WTC11 (cell line): ENCODE measurements around the gene INF2. TPM values are rescaled to one million over a fixed set of nuclear protein-coding genes. Genes with fewer than 3 reads are reported as not detected.

Experiments
- ATAC-seq: fragments of 200-7000 bp; cut with Tn5 transposase; 2 replicates; pipeline ENCODE4 v1.10.0; 2021; ENCODE audit warnings: mild to moderate bottlenecking, moderate library complexity
- CTCF ChIA-PET: fragments of 300-600 bp; sonication (Branson Sonifier 250); formaldehyde crosslinking; loops from one replicate; lab custom pipeline; 2021; ENCODE audit warnings: antibody characterized with exemption; lab: Charles Lee
- POLR2A ChIA-PET: fragments of 350-600 bp; sonication (Branson Sonifier 250); formaldehyde crosslinking; loops from one replicate; lab custom pipeline; 2021; ENCODE audit warnings: antibody characterized with exemption; lab: Charles Lee
- DNase-seq: peaks from one replicate; pipeline ENCODE4 v3.0.0; 2021; ENCODE audit warnings: low spot score
- H3K27ac Mint-ChIP-seq: 2 replicates; pipeline ENCODE4 v1.8.0; 2021; ENCODE audit warnings: mixed read lengths
- H3K27me3 Mint-ChIP-seq: 2 replicates; pipeline ENCODE4 v1.8.0; 2021; ENCODE audit warnings: low read depth, mild to moderate bottlenecking, moderate library complexity, mixed read lengths
- H3K36me3 Mint-ChIP-seq: 2 replicates; pipeline ENCODE4 v1.8.0; 2021; ENCODE audit warnings: mixed read lengths
- H3K4me1 Mint-ChIP-seq: 2 replicates; pipeline ENCODE4 v1.8.0; 2022; ENCODE audit warnings: mixed read lengths
- H3K4me3 Mint-ChIP-seq: 2 replicates; pipeline ENCODE4 v1.8.0; 2021; ENCODE audit warnings: mild to moderate bottlenecking, moderate library complexity, mixed read lengths
- H3K9me3 Mint-ChIP-seq: 2 replicates; pipeline ENCODE4 v1.8.0; 2021; ENCODE audit warnings: mixed read lengths
- CBFB ChIP-seq: sonication (generic); formaldehyde crosslinking; IDR thresholded peaks from 2 replicates; pipeline ENCODE4 v1.8.1; 2022; ENCODE audit warnings: mild to moderate bottlenecking, low read depth, missing genetic modification reagents
- CREM ChIP-seq: sonication (generic); formaldehyde crosslinking; IDR thresholded peaks from 2 replicates; pipeline ENCODE4 v1.8.1; 2022; ENCODE audit warnings: mild to moderate bottlenecking, missing genetic modification reagents, moderate library complexity
- EMX1 ChIP-seq: fragments of 250-450 bp; sonication (Bioruptor Pico); IDR thresholded peaks from 2 replicates; pipeline ENCODE4 v1.8.0; 2021; ENCODE audit warnings: mild to moderate bottlenecking
- FOXK1 ChIP-seq: sonication (generic); formaldehyde crosslinking; IDR thresholded peaks from 2 replicates; pipeline ENCODE4 v1.8.0; 2022; ENCODE audit warnings: mild to moderate bottlenecking, moderate library complexity, missing genetic modification reagents
- FOXP1 ChIP-seq: sonication (generic); formaldehyde crosslinking; IDR thresholded peaks from 2 replicates; pipeline ENCODE4 v1.8.0; 2022; ENCODE audit warnings: missing genetic modification reagents, mild to moderate bottlenecking, moderate library complexity, borderline replicate concordance
- GRHL2 ChIP-seq: fragments of 250-450 bp; sonication (Bioruptor Pico); IDR thresholded peaks from 2 replicates; pipeline ENCODE4 v1.8.0; 2022; ENCODE audit warnings: mild to moderate bottlenecking, moderate library complexity; ENCODE audit not compliant: insufficient replicate concordance, severe bottlenecking
- GTF2I ChIP-seq: fragments of 250-450 bp; sonication (Bioruptor Pico); conservative IDR thresholded peaks from 2 replicates; pipeline ENCODE4 v1.4.0; 2021; ENCODE audit warnings: mild to moderate bottlenecking
- JUN ChIP-seq: sonication (generic); formaldehyde crosslinking; IDR thresholded peaks from 2 replicates; pipeline ENCODE4 v1.8.0; 2023; ENCODE audit warnings: mild to moderate bottlenecking, missing genetic modification reagents
- NR2C2 ChIP-seq: sonication (generic); formaldehyde crosslinking; IDR thresholded peaks from 2 replicates; pipeline ENCODE4 v1.8.0; 2022; ENCODE audit warnings: mild to moderate bottlenecking, missing genetic modification reagents
- PRRX2 ChIP-seq: fragments of 250-450 bp; sonication (Bioruptor Pico); IDR thresholded peaks from 2 replicates; pipeline ENCODE4 v1.8.0; 2021; ENCODE audit warnings: mild to moderate bottlenecking
- RORB ChIP-seq: fragments of 250-450 bp; sonication (Bioruptor Pico); IDR thresholded peaks from 2 replicates; pipeline ENCODE4 v1.9.0; 2021; ENCODE audit warnings: mild to moderate bottlenecking
- SOX15 ChIP-seq: fragments of 250-450 bp; sonication (Bioruptor Pico); IDR thresholded peaks from 2 replicates; pipeline ENCODE4 v1.9.0; 2021; ENCODE audit warnings: mild to moderate bottlenecking
- SP1 ChIP-seq: sonication (generic); formaldehyde crosslinking; conservative IDR thresholded peaks from 2 replicates; pipeline ENCODE4 v1.8.1; 2022; ENCODE audit warnings: missing genetic modification reagents
- TCF7 ChIP-seq: sonication (generic); formaldehyde crosslinking; IDR thresholded peaks from 2 replicates; pipeline ENCODE4 v1.8.0; 2022; ENCODE audit warnings: mild to moderate bottlenecking, low read depth, missing genetic modification reagents, moderate library complexity
- TEAD1 ChIP-seq: sonication (generic); formaldehyde crosslinking; IDR thresholded peaks from 2 replicates; pipeline ENCODE4 v1.8.0; 2022; ENCODE audit warnings: mild to moderate bottlenecking, missing genetic modification reagents
- USF1 ChIP-seq: sonication (generic); formaldehyde crosslinking; IDR thresholded peaks from 2 replicates; pipeline ENCODE4 v1.8.0; 2022; ENCODE audit warnings: mild to moderate bottlenecking, missing genetic modification reagents
- USF2 ChIP-seq: sonication (generic); formaldehyde crosslinking; IDR thresholded peaks from 2 replicates; pipeline ENCODE4 v1.8.1; 2023; ENCODE audit warnings: mild to moderate bottlenecking, missing genetic modification reagents, moderate library complexity
- total RNA-seq: library from RNA; stranded (reverse); gene quantifications from 3 replicates; pipeline ENCODE4 v1.2.3, GENCODE V29; 2021
- TF ChIP-seq, protein P1 (sequence below): sonication (generic); formaldehyde crosslinking; IDR thresholded peaks from 2 replicates; pipeline ENCODE4 v1.8.0; 2023; ENCODE audit warnings: missing genetic modification reagents
- TF ChIP-seq, protein P2 (sequence below): sonication (generic); formaldehyde crosslinking; IDR thresholded peaks from 2 replicates; pipeline ENCODE4 v1.8.1; 2022; ENCODE audit warnings: mild to moderate bottlenecking, missing genetic modification reagents, moderate library complexity, borderline replicate concordance
- TF ChIP-seq, protein P3 (sequence below): fragments of 200-600 bp; IDR thresholded peaks from 2 replicates; pipeline ENCODE4 v1.8.0; 2022; ENCODE audit warnings: antibody characterized with exemption
- TF ChIP-seq, protein P4 (sequence below): sonication (generic); formaldehyde crosslinking; IDR thresholded peaks from 2 replicates; pipeline ENCODE4 v1.8.1; 2023; ENCODE audit warnings: mild to moderate bottlenecking, moderate library complexity, missing genetic modification reagents
- TF ChIP-seq, protein P5 (sequence below): fragments of 250-450 bp; sonication (Bioruptor Pico); IDR thresholded peaks from 2 replicates; pipeline ENCODE4 v1.9.0; 2021; ENCODE audit warnings: mild to moderate bottlenecking

INF2 gene
- total RNA-seq, 1 experiment from 2014 or later = 82.4 TPM

DNA sequence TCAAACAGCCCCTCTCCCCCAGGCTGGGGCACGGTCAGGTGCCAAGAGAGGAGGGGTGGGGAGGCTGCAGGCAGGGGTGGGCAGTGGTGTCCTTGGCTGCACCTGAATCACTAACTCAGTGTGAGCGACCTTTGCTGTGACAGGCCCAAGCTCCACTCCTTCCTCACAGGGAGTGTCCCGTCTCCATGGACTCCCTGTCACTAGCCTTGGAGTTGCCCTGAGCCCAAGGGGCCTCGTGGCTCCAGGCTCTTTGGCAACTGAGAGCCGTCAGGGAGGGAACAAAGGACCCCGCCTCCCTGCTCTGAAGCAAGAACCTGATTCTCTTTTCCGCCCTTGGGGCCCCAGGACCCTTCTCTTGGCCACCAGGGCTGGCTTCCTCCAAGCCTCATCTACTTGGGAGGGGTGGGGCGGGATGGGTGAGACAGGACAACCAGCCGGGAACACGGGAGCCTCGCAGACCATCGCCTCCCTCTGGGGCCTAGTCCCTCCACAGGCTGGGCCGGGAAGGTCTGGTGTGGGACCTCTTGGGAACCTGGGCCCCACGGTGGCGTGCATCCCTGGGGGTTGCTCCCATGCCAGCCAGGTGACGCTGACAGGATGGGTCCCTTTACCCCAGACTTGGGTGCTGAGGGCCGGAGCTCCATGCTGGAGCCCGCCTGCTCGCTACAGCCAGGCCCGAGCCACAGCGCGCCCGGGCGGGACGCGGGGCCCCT is 33.7 kb downstream of the INF2 start:
- peak; percentile 39 for DNase-seq
- ChIA-PET CTCF (interaction anchor here (0.6 to 1.9 kb wide), 7 partner anchors 14 to 1422 kb away, joined by 3 to 8 read pairs (median 4); partner anchors contain the start of gene SIVA1), POLR2A (no interaction called here)
- peaks cover 5% of the 10 kb centered on the region for H3K4me1 Mint-ChIP-seq
- no peaks in the 10 kb centered on the region for H3K9me3 Mint-ChIP-seq
- H3K4me3 Mint-ChIP-seq = no peak overlapping the region
- TF ChIP-seq, protein P1, sequence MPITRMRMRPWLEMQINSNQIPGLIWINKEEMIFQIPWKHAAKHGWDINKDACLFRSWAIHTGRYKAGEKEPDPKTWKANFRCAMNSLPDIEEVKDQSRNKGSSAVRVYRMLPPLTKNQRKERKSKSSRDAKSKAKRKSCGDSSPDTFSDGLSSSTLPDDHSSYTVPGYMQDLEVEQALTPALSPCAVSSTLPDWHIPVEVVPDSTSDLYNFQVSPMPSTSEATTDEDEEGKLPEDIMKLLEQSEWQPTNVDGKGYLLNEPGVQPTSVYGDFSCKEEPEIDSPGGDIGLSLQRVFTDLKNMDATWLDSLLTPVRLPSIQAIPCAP = no peak
- peak; percentile 34; the same call in 1 of the 2 replicates for TF ChIP-seq FOXP1 (CRISPR knock-in tag)
- no peak overlapping the region for H3K27ac Mint-ChIP-seq
- ATAC-seq = peak; percentile 6
- H3K27me3 Mint-ChIP-seq = no peaks in the 10 kb centered on the region
- H3K36me3 Mint-ChIP-seq = no peaks in the 10 kb centered on the region

- POLR2A ChIA-PET = no interaction called here
- Mint-ChIP-seq H3K4me1 (peaks cover 5% of the 10 kb centered on the region), H3K27ac (no peak within 1 kb of the TSS)
- TF ChIP-seq, protein P2, sequence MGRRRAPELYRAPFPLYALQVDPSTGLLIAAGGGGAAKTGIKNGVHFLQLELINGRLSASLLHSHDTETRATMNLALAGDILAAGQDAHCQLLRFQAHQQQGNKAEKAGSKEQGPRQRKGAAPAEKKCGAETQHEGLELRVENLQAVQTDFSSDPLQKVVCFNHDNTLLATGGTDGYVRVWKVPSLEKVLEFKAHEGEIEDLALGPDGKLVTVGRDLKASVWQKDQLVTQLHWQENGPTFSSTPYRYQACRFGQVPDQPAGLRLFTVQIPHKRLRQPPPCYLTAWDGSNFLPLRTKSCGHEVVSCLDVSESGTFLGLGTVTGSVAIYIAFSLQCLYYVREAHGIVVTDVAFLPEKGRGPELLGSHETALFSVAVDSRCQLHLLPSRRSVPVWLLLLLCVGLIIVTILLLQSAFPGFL (CRISPR knock-in tag) = no peak
- TF ChIP-seq, protein P3, sequence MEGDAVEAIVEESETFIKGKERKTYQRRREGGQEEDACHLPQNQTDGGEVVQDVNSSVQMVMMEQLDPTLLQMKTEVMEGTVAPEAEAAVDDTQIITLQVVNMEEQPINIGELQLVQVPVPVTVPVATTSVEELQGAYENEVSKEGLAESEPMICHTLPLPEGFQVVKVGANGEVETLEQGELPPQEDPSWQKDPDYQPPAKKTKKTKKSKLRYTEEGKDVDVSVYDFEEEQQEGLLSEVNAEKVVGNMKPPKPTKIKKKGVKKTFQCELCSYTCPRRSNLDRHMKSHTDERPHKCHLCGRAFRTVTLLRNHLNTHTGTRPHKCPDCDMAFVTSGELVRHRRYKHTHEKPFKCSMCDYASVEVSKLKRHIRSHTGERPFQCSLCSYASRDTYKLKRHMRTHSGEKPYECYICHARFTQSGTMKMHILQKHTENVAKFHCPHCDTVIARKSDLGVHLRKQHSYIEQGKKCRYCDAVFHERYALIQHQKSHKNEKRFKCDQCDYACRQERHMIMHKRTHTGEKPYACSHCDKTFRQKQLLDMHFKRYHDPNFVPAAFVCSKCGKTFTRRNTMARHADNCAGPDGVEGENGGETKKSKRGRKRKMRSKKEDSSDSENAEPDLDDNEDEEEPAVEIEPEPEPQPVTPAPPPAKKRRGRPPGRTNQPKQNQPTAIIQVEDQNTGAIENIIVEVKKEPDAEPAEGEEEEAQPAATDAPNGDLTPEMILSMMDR = peak; percentile 99
- TF ChIP-seq USF1 (CRISPR knock-in tag) = peak; percentile 17; the same call in 1 of the 2 replicates
- TF ChIP-seq USF2 (CRISPR knock-in tag) = peak; percentile 17; the same call in 1 of the 2 replicates
- no peak for TF ChIP-seq FOXP1 (CRISPR knock-in tag)
- no peak for TF ChIP-seq JUN (CRISPR knock-in tag)
- TF ChIP-seq RORB = no peak
- TF ChIP-seq NR2C2 (CRISPR knock-in tag) = no peak
- TF ChIP-seq TEAD1 = peak; percentile 33; the same call in 1 of the 2 replicates
- TF ChIP-seq TCF7 (CRISPR knock-in tag) = no peak
- TF ChIP-seq, protein P4, sequence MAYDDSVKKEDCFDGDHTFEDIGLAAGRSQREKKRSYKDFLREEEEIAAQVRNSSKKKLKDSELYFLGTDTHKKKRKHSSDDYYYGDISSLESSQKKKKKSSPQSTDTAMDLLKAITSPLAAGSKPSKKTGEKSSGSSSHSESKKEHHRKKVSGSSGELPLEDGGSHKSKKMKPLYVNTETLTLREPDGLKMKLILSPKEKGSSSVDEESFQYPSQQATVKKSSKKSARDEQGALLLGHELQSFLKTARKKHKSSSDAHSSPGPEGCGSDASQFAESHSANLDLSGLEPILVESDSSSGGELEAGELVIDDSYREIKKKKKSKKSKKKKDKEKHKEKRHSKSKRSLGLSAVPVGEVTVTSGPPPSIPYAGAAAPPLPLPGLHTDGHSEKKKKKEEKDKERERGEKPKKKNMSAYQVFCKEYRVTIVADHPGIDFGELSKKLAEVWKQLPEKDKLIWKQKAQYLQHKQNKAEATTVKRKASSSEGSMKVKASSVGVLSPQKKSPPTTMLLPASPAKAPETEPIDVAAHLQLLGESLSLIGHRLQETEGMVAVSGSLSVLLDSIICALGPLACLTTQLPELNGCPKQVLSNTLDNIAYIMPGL (CRISPR knock-in tag) = peak; percentile 65
- TF ChIP-seq PRRX2 = peak; percentile 48; the same call in 1 of the 2 replicates
- TF ChIP-seq SOX15 = no peak
- TF ChIP-seq CREM (CRISPR knock-in tag) = no peak
- peak; percentile 66; the same call in 1 of the 2 replicates for TF ChIP-seq EMX1 (CRISPR knock-in tag)
- TF ChIP-seq SP1 (CRISPR knock-in tag) = 0 out of 2 replicates have a peak, but pooled peaks have one; percentile 37
- TF ChIP-seq GRHL2 = no peak
- TF ChIP-seq FOXK1 (CRISPR knock-in tag) = no peak
- TF ChIP-seq, protein P5, sequence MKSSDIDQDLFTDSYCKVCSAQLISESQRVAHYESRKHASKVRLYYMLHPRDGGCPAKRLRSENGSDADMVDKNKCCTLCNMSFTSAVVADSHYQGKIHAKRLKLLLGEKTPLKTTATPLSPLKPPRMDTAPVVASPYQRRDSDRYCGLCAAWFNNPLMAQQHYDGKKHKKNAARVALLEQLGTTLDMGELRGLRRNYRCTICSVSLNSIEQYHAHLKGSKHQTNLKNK = no peak
- TF ChIP-seq GTF2I (CRISPR knock-in tag) = no peak
- TF ChIP-seq CBFB (CRISPR knock-in tag) = no peak
These were observed 34.4 kb downstream of the INF2 start, which contains the start of gene ADSS1 for GRCh38 chr14:104723651-104724406. Gene ADSS1, plus strand, starts transcription at chr14:104724229. Its CDS starts 42 bp downstream, at chr14:104724271.

More at GRCh38 chr14:104723651-104724406, 34.4 kb downstream of the INF2 start, which contains the start of gene ADSS1:
- ATAC-seq = peak; percentile 51
- DNase-seq = peak; percentile 66
- no peaks in the 10 kb centered on the region for H3K36me3 Mint-ChIP-seq
- H3K4me3 Mint-ChIP-seq = peak within 1 kb of the TSS; percentile 69
- CTCF ChIA-PET = interaction anchor here (0.9 to 2.5 kb wide), 5 partner anchors 20 to 72 kb away, joined by 3 to 10 read pairs (median 6); no protein-coding TSS in a partner anchor
- peaks cover 2% of the 10 kb centered on the region; the same call in 1 of the 2 replicates for H3K27me3 Mint-ChIP-seq
- no peaks in the 10 kb centered on the region for H3K9me3 Mint-ChIP-seq
